GM18498 (cell line): Measurements from ENCODE around the gene NEK7.

ENCODE experiments used
- ATAC-seq: cut with Tn5 transposase; IDR thresholded peaks from one replicate; pipeline ENCODE4 v1.9.1; 2021; ENCODE audit warnings: mild to moderate bottlenecking, moderate library complexity; ENCODE audit not compliant: unreplicated experiment

The NEK7 gene

DNA sequence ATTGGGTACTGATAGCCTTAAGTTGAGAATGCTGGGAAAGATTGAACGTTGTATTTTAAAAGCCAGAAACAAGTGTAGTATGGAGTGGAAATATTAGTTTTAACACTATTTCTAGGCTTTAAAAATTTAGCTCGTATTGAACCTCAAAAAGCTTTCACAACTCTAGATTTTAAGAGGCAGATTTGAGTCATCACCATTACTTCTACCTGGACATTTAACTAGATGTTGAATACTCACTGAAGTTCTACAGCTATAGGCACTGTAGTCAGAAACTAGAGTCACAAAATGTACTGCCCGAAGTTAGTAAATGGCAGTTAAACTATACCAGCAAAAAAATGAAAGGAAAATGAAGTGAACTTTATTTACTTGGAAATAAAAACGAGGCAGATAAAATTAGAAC is 96.5 kb downstream of the NEK7 start:
- peak; percentile 78 for ATAC-seq

DNA sequence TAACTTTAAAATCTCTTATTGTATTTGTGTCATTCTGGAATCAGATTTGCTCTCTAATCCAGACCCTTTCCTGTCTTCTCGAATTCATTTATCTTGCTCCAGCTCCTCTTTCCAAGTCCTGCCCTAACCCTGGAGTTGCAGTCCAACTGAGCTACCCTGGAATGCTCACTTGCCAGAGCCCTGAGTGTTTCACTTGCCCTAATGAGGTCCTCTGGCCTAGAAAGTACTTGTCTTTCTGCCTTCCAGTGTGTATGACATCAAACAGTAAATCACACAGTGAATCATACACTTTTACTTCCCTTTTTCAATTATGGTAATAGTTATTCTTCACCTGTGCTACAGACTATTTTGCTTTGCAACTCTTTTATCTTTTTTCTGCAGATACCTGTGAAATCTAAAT is 96.9 kb downstream of the NEK7 start:
- ATAC-seq = peak; percentile 98

DNA sequence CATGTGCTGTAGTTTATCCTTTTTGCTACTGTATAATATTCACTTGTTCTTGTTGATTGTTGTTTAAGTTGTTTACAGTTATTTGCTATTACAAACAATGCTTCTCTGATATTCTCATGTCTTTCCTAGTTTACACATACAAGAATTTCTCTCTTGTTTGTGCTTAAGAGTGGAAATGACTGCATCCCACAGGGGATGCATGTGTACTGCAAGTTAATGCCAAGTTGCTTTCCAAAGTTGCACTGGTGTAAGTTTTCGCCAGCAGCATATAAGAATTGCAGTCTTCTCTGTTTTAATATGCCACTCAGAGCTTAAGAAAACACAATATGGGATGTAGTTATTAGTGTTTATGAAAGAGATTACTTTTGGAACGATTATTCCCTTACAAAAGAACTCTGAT is 97.7 kb downstream of the NEK7 start:
- no peak for ATAC-seq

GRCh38 chr1:198254948-198255347 is 98.2 kb downstream of the NEK7 start:
- no peak for ATAC-seq

- no peak for ATAC-seq
These were observed 99.0 kb downstream of the NEK7 start for GRCh38 chr1:198255784-198256183.

DNA sequence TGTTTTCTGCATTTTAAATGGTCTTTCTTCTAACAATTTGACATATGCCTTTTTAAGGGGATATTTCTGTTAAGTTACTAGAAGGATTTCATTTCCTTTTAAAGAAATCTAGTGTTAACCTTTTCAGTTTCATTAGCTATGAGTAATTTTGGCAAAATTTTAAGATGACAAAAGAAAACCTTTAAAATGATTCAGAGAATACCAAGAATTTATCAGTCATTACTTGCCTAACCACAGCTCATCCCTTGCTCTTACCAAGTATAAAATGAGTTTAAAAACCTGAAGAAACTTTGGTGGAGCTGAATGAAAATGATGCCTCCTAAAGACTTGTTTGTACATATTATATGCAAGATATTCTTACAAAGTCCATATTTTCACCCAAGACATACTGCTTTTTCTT is 101.7 kb downstream of the NEK7 start:
- ATAC-seq = peak; percentile 46

DNA sequence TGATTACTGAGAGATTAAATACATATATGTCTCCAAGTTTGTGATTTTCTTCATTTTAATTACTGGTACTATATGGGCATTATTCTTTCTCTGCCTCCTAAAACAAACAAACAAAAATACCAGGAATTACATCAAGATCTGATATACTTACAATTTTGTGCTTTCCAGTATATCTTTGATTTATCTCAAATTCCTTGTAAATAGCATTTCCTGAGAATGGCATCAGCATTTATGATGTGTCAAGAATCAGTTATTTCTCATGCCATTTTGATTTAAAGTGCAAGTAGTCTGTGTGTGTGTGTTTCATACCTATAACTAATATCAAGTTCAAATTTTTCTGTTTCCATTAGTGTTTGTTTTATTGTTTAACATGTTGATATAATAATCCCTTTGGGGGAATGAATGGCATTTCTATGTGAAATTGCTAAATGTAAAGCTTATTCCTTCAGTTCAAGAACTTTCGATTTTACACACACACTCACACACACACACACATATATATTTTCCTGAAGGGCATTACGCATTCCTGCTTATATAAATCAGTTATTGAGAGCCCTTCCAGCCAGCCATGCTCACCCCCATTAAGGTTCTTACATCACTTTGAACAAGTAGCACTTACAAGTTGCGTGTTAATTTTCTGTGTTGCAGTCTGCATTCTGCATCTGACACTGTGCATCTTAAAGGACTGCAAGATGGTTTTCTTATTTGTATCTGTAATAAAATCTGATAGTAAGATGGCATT is 102.7 kb downstream of the NEK7 start:
- ATAC-seq = no peak

- no peak for ATAC-seq
These were observed 105.1 kb downstream of the NEK7 start for GRCh38 chr1:198261886-198262285.

- ATAC-seq = no peak
These were observed 106.4 kb downstream of the NEK7 start for GRCh38 chr1:198263186-198263585.

DNA sequence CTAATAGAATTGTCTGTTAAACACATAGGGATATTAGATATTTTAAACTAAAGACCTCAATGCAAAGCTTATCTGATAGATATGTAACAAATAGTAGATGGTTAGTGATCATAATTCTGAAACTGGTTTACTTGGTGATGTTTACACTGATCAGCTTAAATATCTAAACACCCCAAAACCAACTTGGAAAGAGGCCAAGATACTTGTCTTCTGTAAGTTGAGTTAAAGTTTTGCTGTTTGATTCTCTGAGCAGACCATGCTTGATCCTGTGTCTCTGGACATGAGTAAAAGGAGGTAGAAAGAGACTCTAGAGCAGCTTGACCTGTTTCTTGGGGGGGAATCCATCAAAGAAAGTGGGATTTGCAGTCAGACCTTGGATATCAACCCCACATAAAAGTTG is 107.5 kb downstream of the NEK7 start:
- no peak for ATAC-seq

DNA sequence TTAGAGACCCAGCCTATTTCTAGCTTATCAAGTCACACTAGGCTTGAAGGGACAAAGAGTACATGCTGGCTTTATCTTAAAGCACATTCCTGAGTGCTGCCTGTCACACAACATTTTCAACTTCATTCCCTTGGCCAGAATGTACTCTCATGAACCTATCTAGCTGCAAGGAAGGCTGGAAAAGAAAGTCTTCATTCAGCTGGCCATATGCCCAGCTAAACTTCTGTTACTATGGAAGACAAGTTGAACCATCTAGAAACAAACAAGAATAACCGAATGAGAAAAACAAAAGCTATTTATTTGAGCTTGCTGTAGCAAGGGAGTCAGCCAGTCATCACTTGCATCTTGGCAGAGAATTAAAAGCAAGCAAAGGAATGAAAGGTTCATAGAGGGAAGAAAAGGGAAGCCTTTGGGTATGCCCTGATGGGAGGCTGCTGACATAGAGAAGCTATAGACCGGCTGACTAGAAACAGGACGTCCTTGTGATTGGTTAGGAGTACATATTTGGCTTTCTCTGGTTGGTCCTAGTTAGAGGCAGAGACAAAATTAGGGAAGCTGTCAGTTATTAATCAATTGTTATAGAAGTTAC is 108.4 kb downstream of the NEK7 start:
- ATAC-seq = no peak

DNA sequence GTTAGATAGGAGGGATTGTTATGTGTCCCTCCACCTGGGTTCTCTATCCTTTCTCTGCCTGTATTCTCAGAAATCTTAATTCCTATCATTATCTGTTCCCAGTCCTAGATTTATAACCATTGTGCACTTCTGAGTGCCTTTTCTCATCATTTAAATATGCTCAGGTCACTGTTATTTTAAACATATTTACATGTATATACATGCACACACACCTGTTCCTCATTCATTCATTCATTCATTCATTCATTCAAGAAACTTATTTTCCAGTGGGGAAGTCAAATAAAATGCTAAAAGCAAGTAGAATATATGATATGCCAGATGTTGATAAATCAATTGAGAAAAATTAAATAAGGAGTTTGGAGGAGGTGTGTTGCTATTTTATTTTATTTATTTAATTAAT is 110.3 kb downstream of the NEK7 start:
- ATAC-seq = no peak

GRCh38 chr1:198267921-198268320 is 111.1 kb downstream of the NEK7 start:
- no peak for ATAC-seq

DNA sequence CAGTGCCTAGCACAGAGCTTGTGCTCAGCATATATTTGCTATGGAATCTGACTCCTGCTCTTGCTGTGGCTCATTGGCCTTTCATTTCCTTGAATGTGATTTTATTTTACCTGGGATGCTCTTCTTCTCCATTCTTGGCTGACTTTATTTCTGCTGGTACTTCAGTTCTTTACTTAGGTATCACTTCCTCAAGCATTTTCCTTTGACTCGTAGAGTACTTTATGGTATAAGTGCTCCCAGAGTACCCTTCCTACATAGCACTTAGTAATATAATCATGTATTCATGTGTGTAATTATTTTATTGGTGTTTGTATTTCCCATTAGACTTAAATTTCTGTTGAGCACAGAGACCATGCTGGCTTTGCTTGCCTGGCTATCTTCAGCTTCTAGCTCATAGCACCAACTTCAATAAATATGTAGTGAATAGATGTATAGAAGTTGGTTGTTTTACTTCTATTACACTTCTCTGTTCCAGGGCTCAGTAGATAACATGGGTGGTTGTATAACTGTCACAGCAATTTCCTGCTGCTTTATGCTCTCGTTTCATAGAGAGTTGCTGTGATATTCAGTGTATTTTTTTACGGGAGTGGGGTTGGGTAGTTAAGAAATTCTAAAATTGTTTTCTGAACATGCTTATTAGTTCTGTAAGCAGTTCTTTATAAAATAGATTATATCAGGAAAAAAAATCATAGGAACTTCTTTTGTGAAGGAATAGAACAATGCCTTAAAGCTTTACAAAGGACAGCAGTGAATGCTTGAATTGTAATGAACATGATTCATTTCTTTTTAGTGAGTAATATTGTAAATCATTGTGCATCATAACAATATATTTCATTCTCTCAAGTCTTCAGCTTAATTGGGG is 112.2 kb downstream of the NEK7 start:
- ATAC-seq = no peak

DNA sequence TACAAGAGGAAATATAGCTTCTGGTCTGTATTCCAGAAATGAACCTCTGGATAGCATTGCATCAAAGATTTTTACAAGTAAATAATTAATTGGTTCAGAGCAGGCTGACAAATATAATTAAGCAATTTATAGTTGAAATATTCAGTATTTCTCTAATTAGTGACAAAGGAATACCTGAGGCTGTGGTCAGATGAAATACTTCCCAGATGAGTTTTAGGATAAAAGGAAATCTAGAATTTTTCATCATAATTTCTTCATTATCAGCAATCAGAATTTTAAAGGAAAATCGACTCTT is 112.8 kb downstream of the NEK7 start:
- no peak for ATAC-seq

- ATAC-seq = no peak
These were observed 113.6 kb downstream of the NEK7 start for GRCh38 chr1:198270273-198270828.

DNA sequence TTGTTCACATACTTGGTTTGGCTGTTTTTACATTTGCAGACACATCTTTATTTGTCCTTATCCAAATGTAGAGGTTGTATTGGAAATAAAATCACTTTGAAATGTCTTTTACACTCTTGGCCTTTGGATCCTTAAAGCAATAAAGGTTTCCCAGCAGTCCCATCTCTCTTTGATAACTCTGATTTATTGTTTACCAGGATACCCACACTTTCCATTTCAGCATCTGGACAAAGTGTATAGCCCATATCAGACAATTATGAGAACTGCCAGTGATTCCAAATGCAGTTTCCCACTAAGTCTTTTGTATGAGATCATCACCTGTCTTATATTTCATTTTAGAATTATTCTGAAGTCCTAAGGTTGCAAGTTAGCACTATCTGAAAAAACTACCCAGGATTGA is 114.7 kb downstream of the NEK7 start:
- ATAC-seq = no peak

DNA sequence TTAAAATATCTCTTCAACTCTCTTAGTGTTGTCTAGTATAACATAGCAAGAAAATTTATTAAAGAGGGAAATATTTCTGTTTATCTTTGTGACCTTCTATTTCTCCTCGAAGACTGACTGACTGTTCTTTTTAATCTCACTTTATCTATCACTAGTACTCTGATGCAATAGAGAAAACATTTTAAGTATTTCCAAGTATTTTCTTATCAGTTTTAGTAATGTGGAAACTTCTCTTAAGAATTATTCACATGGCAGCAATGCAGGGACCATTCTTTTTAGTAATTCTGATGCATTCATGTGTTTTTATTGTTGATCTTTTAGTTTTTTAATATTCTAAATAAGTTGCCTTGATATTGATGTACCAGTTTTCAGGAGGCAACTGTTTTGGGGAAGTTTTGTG is 115.7 kb downstream of the NEK7 start:
- no peak for ATAC-seq

GRCh38 chr1:198273748-198274295 is 117.0 kb downstream of the NEK7 start:
- ATAC-seq = no peak

DNA sequence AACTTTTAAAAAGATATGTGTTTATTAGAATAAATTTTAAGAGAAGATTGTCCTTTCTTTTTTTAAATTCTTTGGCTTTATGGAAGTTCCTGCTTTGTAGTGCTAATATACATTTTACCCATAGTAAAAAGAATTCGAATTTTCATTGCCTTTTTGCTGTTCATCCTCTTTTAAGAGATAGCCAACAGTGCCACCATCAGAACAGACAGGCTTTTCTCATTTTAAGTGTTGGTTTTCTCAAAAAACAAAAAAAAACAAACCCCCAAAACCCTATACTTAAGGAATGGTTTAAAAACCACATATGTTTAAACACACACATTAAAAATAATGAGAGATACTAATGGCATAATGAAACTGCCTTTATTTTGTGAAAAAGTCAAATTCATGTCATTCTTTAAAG is 118.8 kb downstream of the NEK7 start:
- no peak for ATAC-seq

- ATAC-seq = no peak
These were observed 119.4 kb downstream of the NEK7 start for GRCh38 chr1:198276241-198276640.

DNA sequence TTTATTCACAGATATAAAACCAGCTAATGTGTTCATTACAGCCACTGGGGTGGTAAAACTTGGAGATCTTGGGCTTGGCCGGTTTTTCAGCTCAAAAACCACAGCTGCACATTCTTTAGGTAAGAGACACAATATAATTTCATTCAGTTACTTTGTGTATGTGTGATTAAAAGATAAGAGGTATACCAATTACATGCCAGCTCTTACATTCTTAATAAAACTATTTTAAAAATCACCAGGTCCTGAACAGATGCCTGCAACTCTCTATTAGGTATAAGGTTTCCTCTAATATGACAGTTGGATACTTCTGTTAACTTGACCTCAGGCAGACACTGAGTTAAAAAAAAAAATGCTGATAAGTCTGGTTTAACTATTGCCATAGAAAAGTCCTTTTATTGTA is 122.1 kb downstream of the NEK7 start:
- no peak for ATAC-seq
